Umbilical cord (tissue), 2 donors: ENCODE measurements around the gene TRMT5. TPM values are rescaled to one million over a fixed set of nuclear protein-coding genes. Genes with fewer than 3 reads are reported as not detected.

Source experiments
- DNase-seq: peaks from one replicate; pipeline ENCODE4 v3.0.0-alpha.2; 2015; ENCODE audit warnings: low spot score
- total RNA-seq: library from RNA; depleted of rRNA; stranded (reverse); fragments of >200 nt; gene quantifications from one replicate; pipeline ENCODE4 v1.2.3, GENCODE V29; 2014; ENCODE audit warnings: low replicate concordance; ENCODE audit not compliant: insufficient read depth

TRMT5 gene, protein sequence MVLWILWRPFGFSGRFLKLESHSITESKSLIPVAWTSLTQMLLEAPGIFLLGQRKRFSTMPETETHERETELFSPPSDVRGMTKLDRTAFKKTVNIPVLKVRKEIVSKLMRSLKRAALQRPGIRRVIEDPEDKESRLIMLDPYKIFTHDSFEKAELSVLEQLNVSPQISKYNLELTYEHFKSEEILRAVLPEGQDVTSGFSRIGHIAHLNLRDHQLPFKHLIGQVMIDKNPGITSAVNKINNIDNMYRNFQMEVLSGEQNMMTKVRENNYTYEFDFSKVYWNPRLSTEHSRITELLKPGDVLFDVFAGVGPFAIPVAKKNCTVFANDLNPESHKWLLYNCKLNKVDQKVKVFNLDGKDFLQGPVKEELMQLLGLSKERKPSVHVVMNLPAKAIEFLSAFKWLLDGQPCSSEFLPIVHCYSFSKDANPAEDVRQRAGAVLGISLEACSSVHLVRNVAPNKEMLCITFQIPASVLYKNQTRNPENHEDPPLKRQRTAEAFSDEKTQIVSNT
- total RNA-seq = 11.3 TPM

GRCh38 chr14:60980811-60981632, at the start of gene TRMT5, which contains the start of gene SLC38A6:
Gene TRMT5, minus strand, starts transcription at chr14:60981079. Its CDS starts 106 bp downstream, at chr14:60980973.
Gene SLC38A6, plus strand, starts transcription at chr14:60981245. Its CDS starts 33 bp downstream, at chr14:60981278.
- peak; percentile 98 for DNase-seq

GRCh38 chr14:61026526-61026925, 45.6 kb upstream of the TRMT5 start:
- DNase-seq = no peak

- DNase-seq = peak; percentile 77
Measured at GRCh38 chr14:61025251-61026223, 44.7 kb upstream of the TRMT5 start.

DNA sequence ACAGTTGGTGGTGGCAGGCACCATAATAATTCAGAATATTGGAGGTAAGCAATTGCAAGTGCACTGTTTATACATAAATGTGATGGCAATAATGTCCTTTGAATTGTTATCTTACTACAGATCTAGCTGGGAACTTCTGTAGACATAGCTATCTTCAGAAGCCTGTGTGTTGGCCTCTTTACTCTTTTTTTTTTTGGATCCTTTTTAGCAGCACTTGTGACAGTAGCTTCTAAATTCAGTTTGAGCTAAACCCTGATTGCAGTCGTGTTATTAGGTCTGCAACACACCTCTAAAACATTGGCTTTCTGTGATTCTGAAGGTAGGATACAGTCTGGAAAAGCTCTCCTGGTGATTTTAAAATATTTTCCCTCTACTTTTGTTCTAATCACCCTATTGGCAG, 38.7 kb upstream of the TRMT5 start:
- no peak for DNase-seq

GRCh38 chr14:61003571-61003970, 22.7 kb upstream of the TRMT5 start:
- no peak for DNase-seq

DNA sequence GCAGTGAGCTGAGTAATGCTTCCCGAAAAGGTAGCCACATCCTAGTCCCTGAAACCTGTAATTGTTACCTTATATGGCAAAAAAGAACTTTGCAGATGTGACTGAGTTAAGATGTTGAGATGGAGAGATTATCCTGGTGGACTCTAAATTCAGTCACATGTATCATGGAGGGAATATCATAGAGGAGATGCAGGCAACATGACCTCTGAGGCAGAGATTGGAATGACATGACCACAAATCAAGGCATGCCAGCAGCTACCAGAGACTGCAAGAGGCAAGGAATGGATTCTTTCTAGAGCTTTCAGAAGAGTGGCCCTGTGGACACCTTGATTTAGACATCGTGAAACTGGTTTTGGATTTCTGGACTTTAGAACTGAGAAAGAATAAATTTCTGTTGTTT, 18.7 kb upstream of the TRMT5 start:
- no peak for DNase-seq

DNA sequence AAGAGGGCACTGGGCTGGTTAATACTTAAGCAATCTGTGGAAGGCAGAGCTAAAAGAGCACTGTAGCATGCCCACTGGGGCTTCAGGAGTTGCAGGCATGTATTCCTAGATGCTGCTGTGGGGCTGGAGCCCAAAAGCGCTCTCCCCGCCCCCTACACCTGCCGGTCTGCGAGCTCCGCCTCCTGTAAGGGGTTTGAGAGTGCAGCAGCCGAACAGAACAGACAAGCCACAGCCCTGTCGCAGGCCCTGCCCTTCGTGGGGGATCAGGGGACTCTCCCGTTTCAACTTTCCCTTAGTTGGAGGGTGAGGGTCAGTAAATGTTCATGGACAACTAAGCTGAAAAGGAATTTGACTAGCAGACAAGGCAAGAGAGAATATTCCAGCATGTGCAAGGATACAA, 17.7 kb upstream of the TRMT5 start:
- no peak for DNase-seq

GRCh38 chr14:60989599-60989998, 8.7 kb upstream of the TRMT5 start:
- no peak for DNase-seq

DNA sequence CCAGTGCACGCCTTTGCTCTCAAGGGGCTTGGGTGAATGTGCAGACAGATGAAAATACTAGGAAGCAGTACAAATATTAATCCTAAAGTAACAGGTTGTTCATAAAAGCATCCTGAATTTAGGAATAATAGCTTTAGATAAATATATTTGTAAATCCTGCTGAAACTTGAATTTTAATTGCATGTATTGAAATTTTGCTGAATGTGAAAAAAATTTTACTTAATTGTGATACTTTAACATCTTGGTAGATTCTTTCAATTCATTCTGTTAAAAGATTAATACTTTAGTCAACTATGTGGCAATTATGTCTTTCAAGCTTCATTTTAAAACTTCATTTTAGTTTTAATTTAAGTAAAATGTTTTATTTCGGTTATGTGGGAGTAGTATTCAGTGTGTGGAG, 5.6 kb upstream of the TRMT5 start:
- DNase-seq = no peak

DNA sequence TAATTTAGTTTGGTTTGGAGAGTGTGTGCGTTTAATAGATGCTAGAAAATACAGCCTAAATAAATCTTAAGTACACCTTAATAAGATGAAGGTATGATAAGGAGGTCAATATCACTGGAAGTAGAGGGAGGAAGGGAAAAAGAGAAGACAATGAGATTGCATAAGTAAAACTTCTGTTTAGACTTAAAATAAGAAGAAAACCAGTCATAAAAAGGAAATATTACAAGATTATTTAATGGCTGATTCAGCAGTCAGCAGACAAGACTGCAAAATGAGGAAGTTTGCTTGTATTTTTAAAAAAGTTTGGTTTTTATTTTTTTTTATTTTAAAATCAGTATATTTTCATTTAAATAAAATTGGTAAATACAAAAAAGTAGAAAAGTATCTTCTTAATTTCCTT, 3.3 kb upstream of the TRMT5 start:
- DNase-seq = no peak

GRCh38 chr14:60981633-60982455, 965 bp upstream of the TRMT5 start:
- peak; percentile 41 for DNase-seq

- no peak for DNase-seq
Measured at GRCh38 chr14:60977847-60978246, 3.0 kb downstream of the TRMT5 start.

GRCh38 chr14:60975551-60975950, 5.3 kb downstream of the TRMT5 start:
- DNase-seq = no peak

GRCh38 chr14:60974090-60974651, 6.7 kb downstream of the TRMT5 start:
- no peak for DNase-seq

- DNase-seq = no peak
Measured at GRCh38 chr14:60973070-60973469, 7.8 kb downstream of the TRMT5 start.

DNA sequence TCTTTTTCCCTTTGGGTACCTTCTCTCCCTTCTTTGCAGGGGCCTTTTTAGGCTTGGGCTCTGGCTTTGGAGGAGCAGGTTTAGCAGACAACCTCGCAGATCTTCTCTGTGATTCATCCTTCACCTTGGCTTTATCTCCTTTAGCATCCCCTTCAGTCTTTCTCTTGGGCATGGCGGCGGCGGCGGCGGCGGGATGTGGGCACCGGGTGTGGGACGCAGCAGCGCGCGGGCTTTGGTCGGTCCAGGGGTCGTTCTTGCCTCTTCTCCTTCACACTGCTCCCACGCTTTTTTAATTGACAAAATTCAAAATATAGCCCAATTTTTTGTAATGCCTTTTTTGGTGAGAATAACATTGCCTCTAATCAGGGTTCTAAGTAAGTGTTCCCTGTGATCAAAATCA, 8.6 kb downstream of the TRMT5 start:
- DNase-seq = no peak

DNA sequence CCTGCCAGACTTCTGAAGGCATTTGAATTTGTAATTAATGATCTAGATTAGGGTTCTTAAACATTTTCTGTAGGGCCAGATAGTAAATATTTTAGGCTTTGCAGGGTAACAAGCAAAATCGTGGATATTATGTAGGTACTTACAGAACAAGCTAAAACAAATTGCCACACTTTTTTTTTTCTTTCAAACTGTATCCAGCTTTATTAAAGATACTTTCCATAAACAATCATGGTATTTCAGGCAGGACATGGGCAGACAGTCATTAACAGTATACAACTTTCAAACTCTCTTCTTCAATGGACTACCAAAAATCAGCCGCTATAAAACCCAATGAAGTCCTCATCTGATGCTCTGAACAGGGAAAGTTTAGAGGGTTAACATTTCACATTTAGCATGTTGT, 9.6 kb downstream of the TRMT5 start:
- no peak for DNase-seq

- no peak for DNase-seq
Measured at GRCh38 chr14:60970146-60970545, 10.7 kb downstream of the TRMT5 start.

GRCh38 chr14:60968671-60969070, 12.2 kb downstream of the TRMT5 start:
- DNase-seq = no peak

DNA sequence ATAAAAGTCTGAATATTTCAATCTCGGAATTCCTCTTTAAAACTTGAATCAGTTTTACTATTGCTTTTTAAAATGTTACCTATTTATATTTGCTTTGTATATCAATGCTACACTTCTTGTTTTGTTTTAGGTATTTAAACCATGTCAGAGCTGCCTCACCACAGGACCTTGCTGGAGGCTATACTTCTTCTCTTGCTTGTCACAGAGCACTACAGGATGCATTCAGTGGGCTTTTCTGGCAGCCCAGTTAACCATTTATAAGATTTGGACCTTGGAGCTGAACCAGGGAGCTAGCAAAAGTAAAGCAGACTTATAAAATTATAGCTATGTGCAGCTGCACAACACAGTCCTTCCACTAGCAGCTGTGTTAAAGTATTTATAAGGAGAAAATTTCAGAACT, 12.8 kb downstream of the TRMT5 start:
- DNase-seq = no peak
